ENCODE measurements around the gene SHROOM3.

The SHROOM3 gene

DNA sequence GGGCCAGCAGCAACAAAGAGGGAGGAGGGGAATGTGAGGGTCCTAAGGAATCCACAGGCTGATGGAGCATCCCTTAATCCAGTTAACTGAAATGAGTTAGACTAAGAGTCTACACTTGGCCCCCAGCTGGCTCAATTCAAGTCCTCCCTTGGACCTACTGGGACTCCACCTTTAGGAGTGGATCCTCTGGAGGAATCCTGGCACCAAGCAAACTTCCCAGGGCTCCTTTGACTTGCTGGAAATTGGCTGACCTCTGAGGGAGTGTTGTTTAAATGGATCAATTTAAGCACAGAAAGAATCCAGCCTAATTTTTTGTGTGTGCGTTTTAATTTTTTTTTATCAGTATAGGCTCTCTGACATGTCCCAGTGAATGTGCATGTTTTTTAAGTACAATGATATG is 114.7 kb downstream of the SHROOM3 start:
- TF ChIP-seq GATA3 (IDR thresholded peaks at IDR 0.05; ENCODE audit: low read depth, low read length) (no peak), GATA2 (IDR thresholded peaks at IDR 0.05; ENCODE audit: low read depth, low read length) (no peak)

DNA sequence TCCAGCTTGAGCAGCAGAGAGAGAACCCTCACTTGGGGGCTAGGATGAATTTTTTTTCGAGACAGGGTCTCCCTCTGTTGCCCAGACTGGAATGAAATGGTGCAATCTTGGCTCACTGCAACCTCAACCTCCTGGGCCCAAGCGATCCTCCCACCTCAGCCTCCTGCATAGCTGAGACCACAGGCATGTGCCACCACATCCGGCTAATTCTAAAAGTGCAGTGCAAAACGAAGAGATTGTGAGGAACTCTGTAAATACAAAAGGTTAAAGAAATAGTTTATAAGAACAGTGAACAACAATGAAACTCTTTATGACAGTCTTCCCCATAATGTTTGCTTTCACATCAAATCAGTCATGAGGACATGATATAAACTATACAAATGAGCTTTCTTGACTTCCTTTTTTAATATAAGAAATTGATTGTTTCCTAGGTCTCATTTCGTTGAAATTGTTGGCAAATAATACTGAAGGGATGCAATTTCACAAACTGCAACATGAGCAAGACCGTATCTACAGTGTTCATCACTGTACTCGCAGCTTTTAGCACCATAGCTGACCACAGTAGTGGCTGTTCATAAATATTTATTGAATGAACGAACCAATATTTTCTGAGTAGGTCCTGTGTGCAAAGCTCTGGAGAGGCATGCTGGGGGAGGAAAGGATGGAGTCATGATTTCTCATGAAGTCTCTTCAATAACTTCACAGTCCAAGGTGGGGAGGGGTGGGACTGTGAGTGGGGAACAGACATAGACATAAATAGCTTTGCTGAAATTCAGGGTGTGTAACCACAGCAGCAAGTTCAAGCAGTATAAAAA is 116.1 kb downstream of the SHROOM3 start:
- no peak for TF ChIP-seq GATA3 (IDR thresholded peaks at IDR 0.05; ENCODE audit: low read depth, low read length)
- TF ChIP-seq GATA2 (IDR thresholded peaks at IDR 0.05; ENCODE audit: low read depth, low read length): no peak

DNA sequence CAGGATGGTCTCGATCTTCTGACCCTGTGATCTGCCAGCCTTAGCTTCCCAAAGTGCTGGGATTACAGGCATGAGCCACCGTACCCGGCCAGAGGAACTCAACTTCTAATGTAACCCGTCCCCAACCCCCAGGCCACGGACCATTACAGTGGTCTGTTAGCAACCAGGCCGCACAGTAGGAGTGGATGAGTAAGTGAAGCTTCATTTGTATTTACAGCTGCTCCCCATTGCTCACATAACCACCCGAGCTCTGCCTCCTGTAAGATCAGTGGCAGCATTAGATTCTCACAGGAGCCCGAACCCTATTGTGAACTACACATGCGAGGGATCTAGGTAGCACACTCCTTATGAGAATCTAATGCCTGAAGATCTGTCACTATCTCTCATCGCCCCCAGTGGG is 119.6 kb downstream of the SHROOM3 start:
- TF ChIP-seq GATA3 (IDR thresholded peaks at IDR 0.05; ENCODE audit: low read depth, low read length) (no peak), GATA2 (IDR thresholded peaks at IDR 0.05; ENCODE audit: low read depth, low read length) (no peak)

DNA sequence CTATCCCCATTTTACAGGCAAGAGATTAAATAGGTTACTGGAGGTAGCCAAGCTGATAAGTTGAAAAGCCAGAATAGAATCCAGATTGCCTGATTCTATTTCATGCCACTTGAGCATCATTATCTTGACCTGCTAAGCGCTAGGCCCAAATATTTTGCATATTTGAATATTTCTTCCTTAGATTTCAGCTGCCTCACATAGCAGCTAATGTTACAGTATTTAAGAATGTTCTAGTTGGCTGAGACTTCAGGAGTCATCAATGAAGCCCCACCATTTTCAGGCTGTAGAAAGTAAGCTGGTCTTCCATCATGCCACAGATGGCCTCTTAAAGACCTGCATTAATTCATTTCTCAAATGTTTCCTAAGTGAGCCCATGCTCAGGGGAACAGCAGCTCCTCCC is 121.4 kb downstream of the SHROOM3 start:
- TF ChIP-seq GATA2 (IDR thresholded peaks at IDR 0.05; ENCODE audit: low read depth, low read length): no peak
- no peak for TF ChIP-seq GATA3 (IDR thresholded peaks at IDR 0.05; ENCODE audit: low read depth, low read length)

DNA sequence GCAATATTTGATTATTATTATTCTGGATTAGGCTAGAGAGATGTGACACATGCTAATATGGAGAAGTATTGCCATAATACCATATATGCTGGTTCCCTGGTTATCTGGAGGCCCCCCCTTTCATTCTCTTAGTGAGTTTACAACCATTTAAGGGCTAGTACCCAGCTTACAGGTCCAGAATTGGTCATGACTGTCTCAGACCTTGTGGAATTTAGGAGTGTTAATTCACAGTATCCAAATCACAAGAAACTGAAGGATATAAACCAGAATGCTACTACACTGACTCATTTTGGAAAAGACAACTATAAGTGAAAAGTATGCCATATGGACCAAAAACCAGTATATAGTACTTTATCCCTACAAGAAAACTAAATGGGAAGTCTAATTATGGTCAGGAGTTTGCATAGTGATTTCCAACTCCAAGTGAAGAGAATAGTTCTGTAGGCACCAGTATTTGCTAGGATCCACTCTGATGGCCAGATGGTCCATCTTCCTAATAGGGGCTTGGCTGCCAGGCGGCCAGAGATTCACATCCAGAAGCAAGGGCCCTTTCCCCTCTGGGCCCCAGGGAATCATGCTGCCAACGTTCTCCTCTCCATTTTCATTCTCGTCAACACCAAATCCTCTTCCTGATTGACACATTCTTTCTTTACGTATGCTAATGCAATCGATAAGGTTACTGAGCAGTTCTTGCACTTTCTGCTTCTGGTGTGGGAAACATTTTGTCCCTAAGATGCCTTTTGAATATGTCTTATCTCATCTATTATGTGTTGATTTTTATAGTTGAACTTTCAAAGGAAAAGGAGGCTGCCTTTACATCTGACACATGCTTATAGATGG is 123.6 kb downstream of the SHROOM3 start:
- TF ChIP-seq GATA2 (IDR thresholded peaks at IDR 0.05; ENCODE audit: low read depth, low read length): no peak
- no peak for TF ChIP-seq GATA3 (IDR thresholded peaks at IDR 0.05; ENCODE audit: low read depth, low read length)

DNA sequence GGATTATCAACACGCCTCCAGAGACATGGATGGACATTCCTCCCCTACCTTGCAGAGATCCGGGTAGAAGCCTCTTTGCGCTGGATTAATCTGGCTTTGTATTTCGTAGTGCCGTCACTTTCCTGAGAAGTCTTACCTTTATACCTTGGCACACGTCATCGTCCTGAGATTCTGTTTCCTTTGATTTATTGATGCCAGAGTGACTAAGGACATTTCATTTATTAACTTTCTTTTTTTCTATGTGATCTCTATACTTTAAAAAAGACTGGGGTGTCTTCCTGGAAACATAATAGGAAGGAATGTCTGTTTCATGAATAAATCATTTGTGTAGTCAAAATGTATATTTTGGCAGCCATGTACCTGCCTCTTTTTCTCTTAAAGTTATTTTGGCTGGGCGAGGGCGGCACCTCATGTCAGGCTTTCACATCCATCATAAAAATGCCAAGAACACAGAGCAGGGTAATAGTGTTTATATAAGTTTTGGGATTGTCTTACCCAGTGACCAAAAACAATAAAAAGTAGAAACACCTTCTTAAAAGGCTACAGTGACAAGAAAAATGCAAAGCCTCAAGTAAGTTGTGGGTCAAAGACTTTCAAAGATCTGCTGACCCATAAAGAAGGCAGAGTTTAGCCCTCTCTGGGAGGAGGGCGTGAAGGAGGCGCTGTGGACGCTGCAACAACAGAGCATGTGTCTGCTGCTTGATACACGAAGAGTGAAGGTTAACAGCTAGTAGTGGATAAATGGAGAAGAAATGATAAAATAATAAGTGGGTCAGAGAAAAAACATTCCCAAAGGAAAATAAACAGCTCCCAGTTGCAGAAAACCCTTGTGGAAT is 124.4 kb downstream of the SHROOM3 start:
- TF ChIP-seq GATA2 (IDR thresholded peaks at IDR 0.05; ENCODE audit: low read depth, low read length): no peak
- TF ChIP-seq GATA3 (IDR thresholded peaks at IDR 0.05; ENCODE audit: low read depth, low read length): no peak

DNA sequence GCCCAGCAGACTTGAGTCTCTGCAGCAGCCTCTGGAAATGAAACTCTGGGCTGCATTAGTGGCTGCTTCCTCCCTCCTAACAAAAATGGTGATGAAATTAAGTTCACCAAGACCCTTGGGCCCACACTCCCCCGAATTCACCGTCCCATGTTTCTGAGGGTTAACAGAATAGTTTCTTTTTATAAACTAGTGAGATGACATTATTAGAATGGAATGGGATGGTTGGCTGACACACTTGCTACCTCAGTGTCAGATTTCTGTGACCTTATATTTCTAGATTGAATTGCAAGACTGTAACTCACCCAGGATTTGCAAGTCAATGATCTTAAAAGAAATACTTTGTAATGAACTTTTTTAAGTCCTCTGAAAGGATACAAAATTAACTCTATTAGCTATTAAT is 127.1 kb downstream of the SHROOM3 start:
- TF ChIP-seq GATA3 (IDR thresholded peaks at IDR 0.05; ENCODE audit: low read depth, low read length) (no peak), GATA2 (IDR thresholded peaks at IDR 0.05; ENCODE audit: low read depth, low read length) (no peak)

DNA sequence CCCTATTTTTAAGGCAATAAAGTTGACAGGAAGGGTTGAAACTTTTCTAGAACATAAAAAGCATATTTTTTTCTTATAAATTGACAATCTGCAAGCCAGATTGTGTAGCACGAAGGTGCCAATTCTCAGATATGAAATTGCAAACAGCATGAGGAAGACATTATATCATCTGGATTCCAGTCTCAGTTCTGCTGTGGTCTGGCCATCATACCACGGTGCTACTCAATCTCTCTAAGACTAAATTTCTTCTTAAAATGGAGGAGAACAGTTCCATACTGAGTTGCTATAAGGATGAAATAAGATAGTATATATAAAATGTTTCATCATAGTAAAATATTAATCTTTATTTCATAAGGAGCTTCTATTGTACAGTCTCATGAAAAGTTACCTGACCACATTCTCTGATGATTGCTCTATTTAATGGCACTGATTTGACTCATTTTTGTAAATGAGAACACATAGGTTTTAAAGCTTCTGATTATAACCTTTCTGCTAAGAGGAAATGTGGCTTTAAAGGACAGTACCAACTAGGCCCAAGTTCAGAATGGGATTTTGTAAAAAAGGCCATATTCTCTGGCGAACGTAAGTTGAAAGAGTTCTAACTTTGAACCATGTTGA is 127.9 kb downstream of the SHROOM3 start:
- TF ChIP-seq GATA2 (IDR thresholded peaks at IDR 0.05; ENCODE audit: low read depth, low read length) (no peak), GATA3 (IDR thresholded peaks at IDR 0.05; ENCODE audit: low read depth, low read length) (no peak)

DNA sequence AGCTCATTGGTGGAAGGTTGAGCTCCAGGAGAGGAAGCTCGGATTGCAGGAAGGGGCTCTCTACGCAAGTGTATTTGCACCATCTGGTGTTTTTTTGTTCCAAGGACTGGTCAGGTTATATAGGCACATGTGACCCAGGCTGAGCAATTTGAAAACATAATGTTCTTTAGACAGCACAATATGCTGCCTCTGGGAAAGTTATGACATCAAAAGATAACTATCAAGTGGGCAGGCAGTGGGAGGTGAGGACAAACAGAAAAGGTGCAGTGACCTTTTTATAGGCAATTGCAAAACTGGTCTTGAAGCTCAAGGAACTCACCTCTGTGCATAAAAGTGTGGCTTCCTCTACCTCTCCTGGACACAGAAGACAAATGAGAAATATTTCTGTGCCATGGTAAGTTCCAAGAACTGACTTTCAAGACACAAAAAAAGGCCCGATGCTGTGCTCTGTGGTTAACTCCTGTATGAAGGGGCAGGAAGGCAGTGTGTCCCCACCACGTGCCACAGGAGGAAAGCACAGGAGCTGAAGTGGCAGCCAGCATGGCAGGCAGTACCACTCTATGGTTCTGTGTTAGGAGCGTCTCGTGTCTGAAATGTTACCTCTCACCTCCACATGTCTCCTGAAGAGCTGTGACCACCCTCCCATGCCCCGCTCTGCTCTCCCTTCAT is 128.6 kb downstream of the SHROOM3 start:
- TF ChIP-seq GATA3 (IDR thresholded peaks at IDR 0.05; ENCODE audit: low read depth, low read length): no peak
- no peak for TF ChIP-seq GATA2 (IDR thresholded peaks at IDR 0.05; ENCODE audit: low read depth, low read length)

DNA sequence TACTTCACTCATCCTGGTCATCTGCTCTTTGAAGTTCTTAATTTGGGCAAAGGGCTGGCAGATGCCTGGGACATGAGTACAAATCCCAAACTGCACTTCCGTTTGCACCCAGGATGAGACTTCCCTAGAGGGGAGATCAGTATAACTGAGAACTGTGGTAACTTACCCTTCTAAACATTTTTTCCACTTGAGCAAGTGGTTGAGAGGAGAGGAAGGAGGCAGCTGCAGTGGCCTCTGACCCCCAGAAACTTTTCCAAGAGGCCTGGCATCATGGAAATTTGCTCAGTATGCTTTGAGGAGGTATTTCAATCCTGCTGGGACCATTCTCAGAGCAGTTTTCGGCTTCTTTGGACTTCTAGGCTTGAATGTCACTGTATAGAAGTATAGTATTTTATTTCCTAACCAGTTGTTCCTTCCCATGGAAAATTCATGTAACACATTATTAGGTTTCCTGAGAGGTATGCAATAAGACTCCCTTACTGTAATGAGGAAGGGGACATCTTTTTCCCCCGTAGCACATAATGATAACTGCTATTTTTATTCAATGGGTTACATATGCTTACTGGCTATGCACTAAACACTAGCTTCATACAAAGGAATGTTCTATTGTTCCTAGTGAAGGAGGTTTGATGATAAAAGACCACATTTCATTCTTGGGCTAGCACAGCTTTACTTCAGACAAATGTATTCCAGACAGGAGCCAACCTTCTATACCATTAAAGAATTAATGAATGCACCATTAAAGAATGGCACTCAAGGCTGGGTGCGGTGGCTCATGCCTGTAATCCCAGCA is 129.3 kb downstream of the SHROOM3 start:
- TF ChIP-seq GATA3 (IDR thresholded peaks at IDR 0.05; ENCODE audit: low read depth, low read length) (no peak), GATA2 (IDR thresholded peaks at IDR 0.05; ENCODE audit: low read depth, low read length) (no peak)

DNA sequence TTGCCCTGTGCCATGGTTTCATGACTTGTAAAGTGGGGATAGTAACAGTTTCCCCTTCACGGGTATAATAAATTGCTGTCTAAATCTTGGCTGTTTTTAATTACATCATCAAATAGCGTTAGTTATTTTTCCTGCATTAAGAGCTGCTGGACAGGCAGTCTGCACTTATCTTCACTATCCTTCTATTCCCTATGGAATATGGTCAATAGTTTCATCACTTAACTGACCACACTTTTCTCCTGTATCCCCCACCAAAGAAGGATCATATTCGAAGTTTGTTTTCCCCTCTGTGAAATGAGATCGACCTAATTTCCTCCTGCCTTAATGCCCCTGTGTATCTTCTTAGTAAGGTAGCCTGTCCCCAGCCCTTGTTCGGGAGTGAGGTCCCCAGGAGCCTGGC is 133.2 kb downstream of the SHROOM3 start:
- no peak for TF ChIP-seq GATA3 (IDR thresholded peaks at IDR 0.05; ENCODE audit: low read depth, low read length)
- no peak for TF ChIP-seq GATA2 (IDR thresholded peaks at IDR 0.05; ENCODE audit: low read depth, low read length)

DNA sequence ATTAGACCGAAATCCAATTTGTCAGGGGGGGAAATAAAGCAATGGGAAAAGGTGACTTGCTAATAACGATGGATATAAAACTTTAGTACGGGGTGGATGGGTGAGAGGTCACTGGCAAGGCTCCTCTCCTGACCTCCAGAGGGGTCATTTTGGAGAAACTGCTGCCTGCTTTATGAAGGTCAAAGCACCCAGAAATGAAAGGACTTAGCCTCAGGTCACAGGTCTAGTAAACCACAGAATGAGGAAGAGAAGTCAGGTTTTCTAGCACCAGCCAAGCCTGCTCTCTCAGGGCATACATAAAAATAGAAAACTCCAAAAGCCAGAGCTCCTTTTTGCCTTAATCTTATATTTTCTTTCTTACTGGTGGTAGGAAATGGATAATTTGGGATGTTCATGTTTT is 134.2 kb downstream of the SHROOM3 start:
- no peak for TF ChIP-seq GATA3 (IDR thresholded peaks at IDR 0.05; ENCODE audit: low read depth, low read length)
- no peak for TF ChIP-seq GATA2 (IDR thresholded peaks at IDR 0.05; ENCODE audit: low read depth, low read length)

All from SH-SY5Y (cell line).